ELF-1 (cell line): ENCODE measurements around the gene HIRIP3.
"Not testable (repeated sequence)": the region's sequence is repeated elsewhere in the genome, so short reads cannot be mapped to it uniquely, and the experiment has no call there.

Experiments
- DNase-seq: peaks from one replicate; pipeline ENCODE4 v3.0.0-alpha.2; 2016; ENCODE audit warnings: low read depth, low spot score

HIRIP3 gene, protein sequence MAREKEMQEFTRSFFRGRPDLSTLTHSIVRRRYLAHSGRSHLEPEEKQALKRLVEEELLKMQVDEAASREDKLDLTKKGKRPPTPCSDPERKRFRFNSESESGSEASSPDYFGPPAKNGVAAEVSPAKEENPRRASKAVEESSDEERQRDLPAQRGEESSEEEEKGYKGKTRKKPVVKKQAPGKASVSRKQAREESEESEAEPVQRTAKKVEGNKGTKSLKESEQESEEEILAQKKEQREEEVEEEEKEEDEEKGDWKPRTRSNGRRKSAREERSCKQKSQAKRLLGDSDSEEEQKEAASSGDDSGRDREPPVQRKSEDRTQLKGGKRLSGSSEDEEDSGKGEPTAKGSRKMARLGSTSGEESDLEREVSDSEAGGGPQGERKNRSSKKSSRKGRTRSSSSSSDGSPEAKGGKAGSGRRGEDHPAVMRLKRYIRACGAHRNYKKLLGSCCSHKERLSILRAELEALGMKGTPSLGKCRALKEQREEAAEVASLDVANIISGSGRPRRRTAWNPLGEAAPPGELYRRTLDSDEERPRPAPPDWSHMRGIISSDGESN

DNA sequence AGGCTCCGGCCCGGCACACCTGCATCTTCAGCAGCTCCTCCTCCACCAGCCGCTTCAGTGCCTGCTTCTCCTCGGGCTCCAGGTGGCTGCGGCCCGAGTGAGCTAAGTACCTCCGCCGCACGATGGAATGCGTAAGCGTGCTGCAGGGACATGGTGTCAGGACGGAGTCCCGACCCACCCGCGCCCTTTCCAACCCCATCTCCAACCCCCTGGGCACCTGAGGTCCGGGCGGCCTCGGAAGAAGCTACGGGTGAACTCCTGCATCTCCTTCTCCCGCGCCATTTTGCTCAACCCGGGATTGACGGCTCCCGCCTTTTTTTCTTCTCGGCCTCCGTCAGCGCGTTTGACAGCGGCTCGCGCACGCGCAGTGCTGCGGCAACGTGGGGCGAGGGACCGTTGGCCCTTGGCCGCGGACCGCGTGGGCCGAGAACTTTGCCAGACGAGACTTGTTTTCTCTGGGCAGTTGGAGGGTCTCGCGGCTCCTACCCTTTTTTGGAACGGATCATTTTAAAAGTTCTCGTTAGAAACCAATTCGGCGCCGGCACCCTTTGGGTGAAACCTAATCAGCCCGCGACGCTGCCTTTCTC, at the start of gene HIRIP3:
Gene HIRIP3 (minus strand): TSS at position 294 of the 587 bp plus-strand sequence. CDS start 12 bp downstream, at position 282.
- DNase-seq, result peak; percentile 92

DNA sequence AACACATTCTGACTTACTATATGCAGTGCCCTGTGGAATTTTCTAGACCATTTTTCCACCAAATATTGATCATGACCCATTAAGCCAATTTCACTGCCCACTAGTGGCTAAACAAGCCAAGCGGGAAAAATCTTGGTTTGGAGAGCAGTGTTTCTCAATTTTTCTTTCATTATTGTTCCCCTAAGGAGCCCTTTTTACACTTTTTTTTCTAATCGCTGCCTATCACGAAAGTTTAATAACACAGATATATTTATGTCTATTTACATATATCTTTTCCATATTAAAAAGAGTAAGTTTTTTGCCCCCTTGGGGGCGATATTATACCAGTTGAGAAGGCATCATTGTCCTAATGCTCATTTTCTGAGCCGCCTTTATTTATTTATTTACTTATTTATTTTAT, 46.4 kb upstream of the HIRIP3 start:
- DNase-seq, result no peak

DNA sequence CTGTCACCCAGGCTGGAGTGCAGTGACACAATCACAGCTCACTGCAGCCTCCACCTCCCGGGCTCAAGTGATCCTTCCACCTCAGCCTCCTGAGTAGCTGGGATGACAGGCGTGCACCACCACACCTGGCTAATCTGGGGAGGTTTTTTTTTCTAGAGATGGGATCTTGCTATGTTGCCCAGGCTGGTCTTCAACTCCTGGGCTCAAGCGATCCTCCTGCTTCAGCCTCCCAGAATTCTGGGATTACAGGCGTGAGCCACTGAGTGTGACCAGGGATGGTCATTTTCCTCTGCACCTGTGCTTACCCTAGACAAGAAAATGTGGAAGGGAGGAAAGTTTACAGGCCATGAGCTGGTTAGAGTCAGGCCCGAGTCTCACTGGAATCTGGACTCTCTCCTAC, 45.3 kb upstream of the HIRIP3 start:
- not testable (repeated sequence) for DNase-seq

DNA sequence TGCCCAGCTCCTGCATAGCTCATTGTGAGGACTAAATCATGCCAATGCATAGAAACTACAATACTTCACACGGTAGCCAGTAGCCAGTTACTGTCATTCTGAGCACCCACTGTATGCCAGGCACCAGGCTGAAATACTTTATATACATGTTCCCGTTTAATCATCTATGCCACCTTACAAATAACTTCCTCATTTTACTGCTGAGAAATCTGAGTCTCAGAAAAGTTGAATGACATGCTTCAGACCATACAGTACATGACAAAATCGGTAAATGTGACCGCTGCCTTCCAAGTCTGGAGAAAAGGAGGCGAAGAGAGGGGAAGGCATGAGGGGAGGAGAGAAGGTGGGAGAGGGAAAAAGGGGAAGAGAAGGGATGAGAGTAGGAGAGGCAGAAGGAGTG, 44.8 kb upstream of the HIRIP3 start:
- DNase-seq, result no peak

DNA sequence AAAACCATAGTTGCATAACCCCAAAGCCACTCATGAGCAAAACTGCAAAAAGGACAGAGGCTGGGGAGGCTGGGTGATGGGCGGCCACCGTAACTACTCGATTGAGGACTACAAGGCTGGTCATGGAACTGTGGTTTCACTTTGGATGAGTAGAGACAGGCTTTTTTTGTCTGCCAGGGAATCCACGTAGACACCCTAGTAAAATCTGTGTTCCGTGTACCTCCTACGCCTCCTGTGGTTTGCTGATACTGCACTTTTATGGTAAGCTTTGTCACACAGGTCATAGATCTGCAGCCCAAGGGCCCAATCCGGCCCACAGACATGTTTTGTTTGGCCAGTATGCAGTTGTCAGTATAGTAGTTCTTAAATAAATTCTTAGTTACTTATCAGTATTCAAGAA, 37.9 kb upstream of the HIRIP3 start:
- no peak for DNase-seq

DNA sequence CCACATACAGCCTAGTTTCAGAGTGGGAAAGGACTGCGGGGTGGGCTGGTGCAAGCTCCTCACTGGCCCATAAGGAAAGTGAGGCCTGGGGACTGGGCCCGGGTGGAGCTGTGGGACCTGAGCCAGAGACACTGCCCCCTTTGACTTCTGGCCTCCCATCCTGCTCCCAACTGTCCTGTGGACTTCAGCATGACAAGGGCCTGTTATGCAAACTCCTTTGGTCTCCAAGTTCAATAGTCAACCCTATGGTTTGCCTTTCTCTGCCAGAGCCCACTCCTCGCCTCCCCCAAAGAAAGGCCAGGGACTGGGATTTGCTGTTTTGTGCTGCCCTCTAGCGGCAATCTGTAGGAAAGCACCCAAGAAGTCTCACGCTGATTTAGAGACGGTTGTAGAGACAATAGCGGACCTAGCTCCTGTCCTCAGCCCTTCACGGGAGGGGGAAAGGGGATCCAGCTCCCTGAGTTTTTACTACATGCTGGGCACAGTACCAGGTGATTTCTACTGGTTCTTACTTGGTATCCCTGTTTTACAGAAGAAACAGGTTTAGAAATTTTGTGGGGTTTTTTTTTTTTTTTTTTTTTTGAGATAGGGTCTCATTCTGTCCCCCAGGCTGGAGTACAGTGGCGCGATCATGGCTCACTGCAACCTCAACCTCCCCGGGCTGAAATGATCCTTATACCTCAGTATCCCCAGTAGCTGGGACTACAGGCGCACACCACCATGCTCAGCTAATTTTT, 36.8 kb upstream of the HIRIP3 start:
- peak; percentile 90 for DNase-seq

DNA sequence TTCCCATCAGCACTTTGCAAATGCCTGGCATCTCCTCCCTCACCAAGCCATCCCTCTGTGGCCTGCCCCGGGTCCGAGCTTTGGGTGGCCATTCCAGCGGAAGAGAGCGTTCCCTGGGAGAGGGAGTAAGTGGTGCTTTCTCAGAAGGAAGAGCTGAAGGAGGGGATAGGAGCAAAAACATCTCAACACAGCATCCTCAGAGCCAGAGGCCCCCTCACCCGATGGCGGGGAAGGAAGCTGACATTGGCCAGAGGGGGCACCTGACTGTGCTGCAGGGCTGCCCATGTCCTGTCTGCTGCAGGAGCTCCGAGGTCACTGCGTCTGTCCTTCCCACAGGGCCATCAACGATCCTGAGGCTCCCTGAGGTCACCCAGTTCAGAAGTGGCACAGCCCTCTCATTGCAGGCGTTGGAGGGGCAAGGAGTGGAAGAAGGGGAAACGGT, 36.1 kb upstream of the HIRIP3 start:
- DNase-seq, result no peak

DNA sequence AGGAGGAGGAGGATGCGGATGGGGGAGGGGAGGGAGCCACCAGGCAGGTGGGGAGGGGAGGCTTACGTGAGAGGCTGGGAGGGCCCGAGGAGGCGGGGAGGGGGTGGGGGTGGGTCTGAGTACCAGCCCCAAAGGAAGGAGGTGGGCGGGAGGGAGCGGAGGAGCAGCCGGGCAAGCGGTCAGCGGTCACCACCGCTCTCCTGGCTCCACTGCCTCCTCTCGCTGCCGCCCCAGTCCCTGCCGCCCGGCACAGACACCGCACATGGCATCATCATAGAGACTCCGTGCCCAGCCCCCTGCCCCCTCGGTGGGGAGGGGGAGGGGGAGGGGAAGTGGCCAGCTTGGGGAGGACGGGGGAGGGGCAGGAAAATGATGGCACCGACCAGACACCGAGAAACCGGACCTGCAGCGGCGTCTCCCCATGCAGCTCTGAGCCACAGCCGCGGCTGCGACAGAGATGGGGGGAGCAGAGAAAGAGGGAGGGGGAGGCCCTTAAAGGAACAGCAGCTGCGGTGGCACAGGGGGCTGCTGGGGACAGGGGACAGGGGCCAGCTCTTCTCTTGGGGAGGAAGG, 35.5 kb upstream of the HIRIP3 start, which contains the start of gene TLCD3B:
Gene TLCD3B (minus strand): TSS at position 431 of the 573 bp plus-strand sequence. CDS start 744 bp downstream, outside the sequence.
- DNase-seq, result no peak

DNA sequence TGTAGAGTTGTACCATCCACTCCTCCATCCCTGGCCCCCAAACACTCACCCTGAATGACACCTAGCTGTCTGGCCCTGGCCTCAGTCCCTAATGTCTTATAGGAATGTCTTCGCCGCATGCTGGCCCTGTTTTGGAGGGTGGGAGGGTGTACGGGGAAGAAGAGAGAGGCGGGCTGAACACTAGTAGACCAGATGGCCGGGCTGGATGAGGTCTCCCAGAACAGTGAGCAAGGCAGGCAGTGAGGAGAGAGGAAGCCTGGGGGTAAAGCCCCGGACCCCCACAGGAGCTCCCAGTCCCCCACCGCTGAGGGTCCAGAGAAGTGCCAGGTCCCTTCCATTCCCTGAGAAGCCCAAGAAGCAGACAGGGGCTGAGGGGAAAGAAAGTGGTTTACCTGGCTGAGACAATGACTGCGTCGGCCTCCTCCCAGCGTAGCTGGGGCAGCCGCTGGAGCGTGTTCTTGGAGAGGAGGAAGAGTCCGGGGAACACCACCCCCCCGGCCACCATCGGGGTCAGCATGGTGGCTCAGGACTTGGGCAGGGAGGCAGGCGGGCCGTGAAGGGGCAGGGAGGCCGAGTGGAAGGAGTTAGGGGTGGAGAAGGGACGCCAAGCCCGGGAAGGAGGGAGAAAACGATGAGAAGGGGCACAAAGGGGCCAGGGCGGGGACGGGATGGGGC, 34.7 kb upstream of the HIRIP3 start:
- DNase-seq, result no peak

DNA sequence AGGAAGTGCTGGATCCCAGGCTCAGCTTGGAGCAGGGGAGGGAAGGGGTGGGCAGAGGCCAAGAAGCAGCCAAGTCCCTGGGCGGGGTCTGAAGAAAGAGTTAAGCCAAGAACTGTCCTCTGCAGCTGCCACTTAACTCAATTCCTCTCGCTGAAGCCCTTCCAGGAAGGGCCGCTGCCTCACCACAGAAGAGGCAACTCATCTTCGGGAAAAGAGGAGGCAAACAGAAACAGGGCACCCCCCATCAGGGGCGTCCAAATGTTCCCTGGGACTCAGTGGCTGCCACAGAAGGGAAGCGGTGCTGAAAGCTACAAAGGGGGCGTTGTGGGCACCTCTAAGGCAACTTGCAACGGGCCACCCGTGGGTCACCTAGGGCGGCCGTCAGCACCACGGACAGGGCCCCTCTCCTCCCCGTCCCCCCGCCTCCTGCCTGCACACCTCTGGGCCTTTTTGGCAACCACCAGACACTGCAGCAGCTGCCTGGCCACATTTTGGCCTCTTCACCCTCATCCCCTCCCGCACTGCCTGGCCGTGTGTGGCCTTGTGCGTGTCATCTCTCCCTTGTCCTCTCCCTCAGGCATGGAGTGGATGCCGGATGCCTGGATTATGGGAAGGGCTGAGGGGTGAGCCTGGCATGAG, 33.1 kb upstream of the HIRIP3 start:
- DNase-seq, result peak; percentile 81

DNA sequence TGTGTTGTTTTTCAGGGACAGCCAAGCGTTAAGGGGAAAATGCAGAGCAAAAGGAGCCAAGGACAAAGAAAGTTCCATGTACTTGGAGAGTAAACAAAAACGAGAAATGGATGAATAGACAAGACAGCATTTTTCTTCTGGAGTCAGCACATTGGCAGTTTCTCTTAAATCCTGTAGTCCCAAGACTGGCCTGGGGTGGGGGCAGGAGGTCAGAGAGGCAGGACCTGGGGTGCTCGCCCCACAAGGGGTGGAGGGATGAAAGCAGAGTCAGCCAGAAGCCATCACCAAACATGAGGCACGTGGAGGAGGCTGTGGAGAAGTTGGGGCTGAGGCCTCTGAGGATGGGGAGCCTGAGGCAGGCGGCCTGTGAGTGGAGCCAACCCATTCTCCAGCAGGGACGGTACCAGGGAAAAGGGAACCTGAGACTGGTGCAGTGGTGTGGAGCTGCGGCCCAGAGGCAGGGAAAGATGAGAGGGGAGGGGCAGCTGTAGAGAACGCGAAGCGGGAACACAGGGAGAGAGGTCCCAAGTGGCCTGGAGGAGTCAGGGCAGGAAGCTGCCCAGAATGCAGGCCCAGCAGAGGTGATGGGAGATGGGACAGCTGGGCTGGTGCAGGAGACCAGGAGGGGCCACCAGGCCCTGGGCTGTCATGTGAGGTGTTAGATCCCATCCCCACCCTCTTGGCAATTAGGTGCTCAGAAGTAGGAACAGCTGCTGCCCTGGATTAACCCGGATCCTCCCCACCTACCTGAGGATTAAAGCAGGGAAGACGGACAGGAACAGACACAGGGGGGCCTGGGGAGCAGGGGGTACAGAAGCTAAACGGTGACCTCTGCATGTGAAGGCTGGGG, 32.4 kb upstream of the HIRIP3 start:
- no peak for DNase-seq

DNA sequence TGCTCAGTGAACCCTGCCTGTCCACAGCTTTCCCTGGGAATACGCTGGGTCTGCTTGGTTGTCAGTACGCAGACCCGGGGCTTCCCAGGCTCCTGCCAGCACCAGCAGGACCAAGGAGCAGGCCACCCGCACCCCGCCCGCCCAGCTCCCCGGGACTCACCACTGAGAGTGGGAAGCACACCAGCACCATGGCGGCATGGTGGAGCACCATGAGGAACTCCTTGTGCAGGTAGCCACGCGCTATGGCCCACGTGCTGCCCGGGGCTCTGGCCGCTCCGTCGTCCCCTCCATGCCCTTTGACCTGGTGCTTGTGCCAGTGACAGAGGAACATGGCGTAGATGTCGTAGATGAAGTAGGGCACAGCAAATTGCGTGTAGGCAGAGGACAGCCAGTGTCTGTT, 31.0 kb upstream of the HIRIP3 start:
- DNase-seq, result no peak

DNA sequence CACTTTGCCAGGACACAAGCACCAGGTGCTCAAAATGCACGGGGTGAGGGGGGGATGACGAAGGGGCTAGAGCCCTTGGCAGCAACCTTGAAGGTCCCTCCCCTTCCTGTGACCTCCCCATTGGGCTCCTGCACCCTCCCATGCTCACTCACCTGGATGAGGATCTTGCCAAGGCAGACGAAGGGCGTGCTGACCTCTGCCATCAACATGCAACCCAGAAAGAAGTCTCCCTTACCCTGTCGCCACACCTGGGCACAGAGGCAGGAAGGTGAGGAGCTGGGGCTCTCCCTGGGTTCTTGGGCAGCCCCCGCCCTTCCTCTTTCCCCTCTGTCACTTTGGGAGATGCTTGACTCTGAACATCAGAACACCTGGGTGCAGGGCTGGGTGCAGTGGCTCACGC, 30.2 kb upstream of the HIRIP3 start:
- DNase-seq, result no peak

DNA sequence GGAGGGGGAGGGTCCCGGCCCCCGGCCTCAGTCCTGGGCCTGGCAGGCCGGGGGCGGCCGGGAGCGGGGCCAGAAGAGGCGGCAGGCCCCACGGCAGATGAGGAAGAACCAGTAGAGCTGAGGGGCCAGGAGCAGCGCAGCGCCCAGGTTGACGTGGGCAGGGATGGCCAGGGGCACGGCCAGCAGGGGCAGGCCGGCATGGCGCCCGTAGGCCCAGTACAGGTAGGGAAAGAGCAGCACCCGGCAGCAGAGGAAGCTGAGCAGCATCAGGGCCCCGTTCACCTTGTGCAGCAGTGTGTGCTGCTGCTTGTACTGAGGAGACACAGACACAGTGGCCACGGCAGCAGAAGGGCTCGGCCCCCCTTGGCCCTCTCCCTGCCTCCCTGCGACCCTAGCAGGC, 29.7 kb upstream of the HIRIP3 start:
- DNase-seq, result no peak

DNA sequence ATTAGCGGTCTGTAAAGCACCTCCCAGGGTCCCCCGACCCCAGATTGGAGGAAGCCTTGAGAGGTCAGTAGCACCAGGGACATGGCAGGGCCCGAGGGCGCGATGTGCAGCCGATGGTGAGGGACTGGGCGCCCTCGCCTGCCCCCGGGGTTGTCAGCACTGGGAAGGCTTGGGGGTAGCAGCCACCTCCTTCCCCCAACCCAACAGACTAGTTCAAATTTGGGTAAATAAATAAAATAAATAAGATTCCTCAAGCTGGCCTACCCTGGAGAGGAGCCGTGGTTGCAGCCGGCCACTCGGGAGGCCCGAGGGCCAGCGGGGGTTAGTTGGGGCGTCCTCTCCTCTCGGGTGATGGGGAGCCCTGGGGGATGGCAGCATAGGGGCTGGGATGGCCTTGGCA, 29.0 kb upstream of the HIRIP3 start:
- DNase-seq, result no peak

DNA sequence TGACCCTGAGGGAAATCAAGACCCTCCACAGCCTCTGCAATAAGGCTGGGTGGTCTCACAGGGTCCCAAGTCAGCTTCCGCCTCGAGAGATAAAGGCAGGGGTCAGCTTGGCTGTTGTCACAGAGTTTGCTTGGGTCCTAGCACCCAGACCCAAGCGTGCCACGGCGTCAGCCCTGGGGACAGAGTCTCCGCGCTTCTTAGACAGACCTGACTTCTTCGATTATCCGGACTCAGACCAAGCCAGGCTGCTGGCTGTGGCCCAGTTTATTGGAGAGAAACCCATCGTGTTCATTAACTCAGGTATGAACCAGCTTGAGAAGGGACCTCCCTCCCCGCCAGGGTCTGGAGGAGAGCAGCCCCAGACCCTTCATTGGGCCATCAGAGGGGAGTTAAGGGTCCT, 28.2 kb upstream of the HIRIP3 start:
- no peak for DNase-seq

DNA sequence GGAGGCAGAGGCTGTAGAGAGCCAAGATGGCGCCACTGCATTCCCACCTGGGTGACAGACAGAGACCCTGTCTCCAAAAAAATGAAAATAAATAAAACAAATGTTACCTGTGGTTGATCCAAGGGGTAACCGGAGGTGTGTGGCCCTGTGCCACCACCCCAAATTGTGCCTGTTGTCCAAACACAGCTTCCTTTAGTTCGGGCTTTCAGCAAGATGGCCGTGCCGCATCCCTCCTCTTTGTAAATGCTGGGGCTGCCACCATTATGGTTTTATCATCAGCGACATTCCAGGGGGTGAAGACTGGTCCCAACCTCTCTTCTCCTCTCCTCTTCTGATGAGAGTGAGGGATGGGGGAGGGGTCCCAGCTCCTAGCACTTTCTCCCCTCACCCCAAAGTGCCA, 27.5 kb upstream of the HIRIP3 start, which contains the start of gene C16orf92:
Gene C16orf92 (plus strand): TSS at position 312 of the 400 bp plus-strand sequence. CDS start 143 bp downstream, outside the sequence.
- no peak for DNase-seq

DNA sequence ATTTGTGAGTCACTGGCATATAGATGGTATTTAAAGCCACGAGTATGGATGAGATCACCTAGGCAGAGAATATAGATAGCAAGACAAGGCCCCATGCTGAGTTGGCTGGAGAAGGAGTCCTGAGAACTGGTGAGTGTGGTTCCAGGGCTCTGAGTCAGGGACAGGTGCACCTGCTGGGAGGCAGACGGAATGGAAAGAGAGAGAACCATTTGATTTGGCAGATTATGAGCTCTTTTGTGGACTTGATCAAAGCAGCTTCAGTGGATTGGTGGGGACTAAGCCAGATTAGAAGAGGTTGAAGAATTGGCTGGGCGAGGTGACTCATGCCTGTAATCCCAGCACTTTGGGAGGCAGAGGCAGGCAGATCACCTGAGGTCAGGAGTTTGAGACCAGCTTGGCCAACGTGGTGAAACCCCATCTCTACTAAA, 23.3 kb upstream of the HIRIP3 start:
- no peak for DNase-seq

DNA sequence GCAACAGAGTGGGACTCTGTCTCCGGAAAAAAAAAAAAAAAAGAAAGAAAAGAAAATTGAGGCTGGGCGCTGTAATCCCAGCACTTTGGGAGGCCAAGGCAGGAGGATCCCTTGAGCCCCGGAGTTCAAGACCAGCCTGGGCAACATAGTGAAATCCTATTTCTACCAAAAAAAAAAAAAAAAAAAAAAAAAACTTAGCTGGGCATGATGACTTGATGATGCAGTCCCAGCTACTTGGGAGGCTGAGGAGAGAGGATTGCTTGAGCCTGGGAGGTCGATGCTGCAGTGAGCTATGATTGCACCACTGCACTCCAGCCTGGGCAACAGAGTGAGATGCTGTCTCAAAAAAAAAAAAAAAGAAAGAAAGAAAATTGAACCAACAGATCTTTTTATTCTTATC, 22.5 kb upstream of the HIRIP3 start:
- not testable (repeated sequence) for DNase-seq

DNA sequence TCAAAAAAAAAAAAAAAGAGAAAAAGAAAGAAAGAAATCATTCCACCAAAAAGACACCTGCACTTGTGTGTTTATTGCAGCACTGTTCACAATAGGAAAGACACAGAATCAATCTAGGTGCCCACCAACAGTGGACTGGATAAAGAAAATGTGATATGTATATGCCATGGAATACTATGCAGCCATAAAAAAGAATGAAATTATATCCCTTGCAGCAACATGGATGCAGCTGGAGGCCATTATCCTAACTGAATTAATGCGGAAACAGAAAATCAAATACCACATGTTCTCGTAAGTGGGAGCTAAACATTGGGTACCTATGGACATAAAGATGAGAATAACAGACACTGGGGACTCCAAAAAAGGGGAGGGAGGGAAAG, 21.9 kb upstream of the HIRIP3 start:
- no peak for DNase-seq
